Measurements from ENCODE around the gene NRG3. TPM values are rescaled to one million over a fixed set of nuclear protein-coding genes. Genes with fewer than 3 reads are reported as not detected.

The NRG3 gene
- total and polyA plus RNA-seq, 5 experiments from 2014 or later, result not detected

- H3K4me1 Mint-ChIP-seq, result no peaks in the 10 kb centered on the region
- H3K36me3 Mint-ChIP-seq, result no peaks in the 10 kb centered on the region
- no peak overlapping the region for H3K4me3 Mint-ChIP-seq
- H3K27ac Mint-ChIP-seq, result no peak overlapping the region
- H3K27me3 Mint-ChIP-seq, result peaks cover 0 to 3% (median 0%) of the 10 kb centered on the region in 5 donors
- POLR2A ChIA-PET, result no interaction called here
- ATAC-seq (no peak), DNase-seq (no peak)
- H3K9me3 Mint-ChIP-seq, result peaks cover 0 to 17% (median 3%) of the 10 kb centered on the region in 9 donors
These were observed 503.2 kb downstream of the NRG3 start for GRCh38 chr10:82378146-82378545.

DNA sequence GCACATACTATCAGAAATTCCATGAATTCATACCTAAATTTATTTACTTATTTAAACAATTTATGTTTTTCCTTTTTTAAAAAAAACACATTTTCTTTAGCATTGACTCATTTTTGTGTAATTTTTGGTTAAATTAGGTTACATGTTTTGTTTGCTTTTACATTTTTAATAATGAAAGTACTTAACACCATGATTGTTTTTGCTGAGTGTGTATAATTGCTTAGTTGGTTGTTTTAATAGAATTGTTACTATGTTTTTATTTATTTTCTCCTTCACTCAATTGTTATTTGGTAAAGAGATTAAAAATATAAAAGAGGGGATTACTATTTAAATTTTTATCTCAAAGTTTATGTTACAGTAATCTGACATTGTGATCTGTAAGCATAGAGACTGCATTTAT lies 508.4 kb downstream of the NRG3 start:
- H3K36me3 Mint-ChIP-seq, result no peaks in the 10 kb centered on the region
- peaks cover 0 to 3% (median 0%) of the 10 kb centered on the region in 5 donors for H3K27me3 Mint-ChIP-seq
- H3K4me3 Mint-ChIP-seq, result no peak overlapping the region
- POLR2A ChIA-PET, result no interaction called here
- H3K27ac Mint-ChIP-seq, result no peak overlapping the region
- DNase-seq, result no peak
- no peak for ATAC-seq
- peaks cover 0 to 17% (median 0%) of the 10 kb centered on the region in 9 donors for H3K9me3 Mint-ChIP-seq
- H3K4me1 Mint-ChIP-seq, result no peaks in the 10 kb centered on the region

- no peaks in the 10 kb centered on the region for H3K27me3 Mint-ChIP-seq
These were observed 516.1 kb downstream of the NRG3 start for GRCh38 chr10:82390866-82391658.

GRCh38 chr10:82391971-82392370 lies 517.0 kb downstream of the NRG3 start:
- ATAC-seq (no peak), DNase-seq (no peak)
- POLR2A ChIA-PET, result no interaction called here
- no peak overlapping the region for H3K27ac Mint-ChIP-seq
- H3K27me3 Mint-ChIP-seq, result no peaks in the 10 kb centered on the region
- H3K4me1 Mint-ChIP-seq, result no peaks in the 10 kb centered on the region
- H3K4me3 Mint-ChIP-seq, result no peak overlapping the region
- H3K9me3 Mint-ChIP-seq, result peaks cover 0 to 11% (median 0%) of the 10 kb centered on the region in 9 donors
- no peaks in the 10 kb centered on the region for H3K36me3 Mint-ChIP-seq

More at GRCh38 chr10:82390866-82391658, 516.1 kb downstream of the NRG3 start:
- Mint-ChIP-seq H3K9me3 (peaks cover 0 to 9% (median 0%) of the 10 kb centered on the region in 9 donors), H3K36me3 (no peaks in the 10 kb centered on the region), H3K4me3 (no peak overlapping the region), H3K4me1 (no peaks in the 10 kb centered on the region), H3K27ac (no peak overlapping the region)
- no peak for ATAC-seq
- POLR2A ChIA-PET, result no interaction called here
- DNase-seq, result no peak

GRCh38 chr10:82392533-82392932 lies 517.5 kb downstream of the NRG3 start:
- H3K36me3 Mint-ChIP-seq, result no peaks in the 10 kb centered on the region
- H3K27ac Mint-ChIP-seq, result no peak overlapping the region
- POLR2A ChIA-PET, result no interaction called here
- H3K4me3 Mint-ChIP-seq, result no peak overlapping the region
- H3K27me3 Mint-ChIP-seq, result no peaks in the 10 kb centered on the region
- no peak for ATAC-seq
- no peaks in the 10 kb centered on the region for H3K4me1 Mint-ChIP-seq
- DNase-seq, result no peak
- peaks cover 0 to 12% (median 0%) of the 10 kb centered on the region in 9 donors for H3K9me3 Mint-ChIP-seq

DNA sequence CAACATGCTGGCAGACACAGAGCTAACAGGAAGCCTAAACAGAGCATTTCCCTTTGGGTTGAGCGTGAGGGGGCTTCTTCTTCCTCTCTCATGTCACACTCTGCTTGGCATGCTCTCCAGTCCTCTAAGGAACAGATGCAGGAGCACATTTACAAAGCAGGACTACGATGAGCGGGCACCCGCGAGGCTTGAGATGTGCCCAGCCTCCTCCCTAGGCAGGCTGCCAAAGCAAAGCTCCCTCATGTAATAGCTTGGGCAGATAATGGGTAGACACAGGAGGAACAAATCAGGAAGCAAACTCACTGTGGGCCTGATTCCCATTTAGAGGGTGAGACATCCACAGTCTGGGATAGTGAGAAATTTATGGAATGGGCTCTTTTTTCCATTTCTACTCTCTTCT lies 519.1 kb downstream of the NRG3 start:
- ATAC-seq, result no peak
- H3K27ac Mint-ChIP-seq, result no peak overlapping the region
- DNase-seq, result no peak
- H3K36me3 Mint-ChIP-seq, result no peaks in the 10 kb centered on the region
- H3K27me3 Mint-ChIP-seq, result no peaks in the 10 kb centered on the region
- no peaks in the 10 kb centered on the region for H3K4me1 Mint-ChIP-seq
- peaks cover 0 to 12% (median 0%) of the 10 kb centered on the region in 9 donors for H3K9me3 Mint-ChIP-seq
- H3K4me3 Mint-ChIP-seq, result no peak overlapping the region
- POLR2A ChIA-PET, result no interaction called here

- DNase-seq (no peak), ATAC-seq (no peak)
- Mint-ChIP-seq H3K9me3 (peaks cover 0 to 12% (median 0%) of the 10 kb centered on the region in 9 donors), H3K27me3 (no peaks in the 10 kb centered on the region), H3K4me3 (no peak overlapping the region), H3K27ac (no peak overlapping the region), H3K4me1 (no peaks in the 10 kb centered on the region), H3K36me3 (no peaks in the 10 kb centered on the region)
- POLR2A ChIA-PET, result no interaction called here
These were observed 520.0 kb downstream of the NRG3 start for GRCh38 chr10:82394987-82395386.

DNA sequence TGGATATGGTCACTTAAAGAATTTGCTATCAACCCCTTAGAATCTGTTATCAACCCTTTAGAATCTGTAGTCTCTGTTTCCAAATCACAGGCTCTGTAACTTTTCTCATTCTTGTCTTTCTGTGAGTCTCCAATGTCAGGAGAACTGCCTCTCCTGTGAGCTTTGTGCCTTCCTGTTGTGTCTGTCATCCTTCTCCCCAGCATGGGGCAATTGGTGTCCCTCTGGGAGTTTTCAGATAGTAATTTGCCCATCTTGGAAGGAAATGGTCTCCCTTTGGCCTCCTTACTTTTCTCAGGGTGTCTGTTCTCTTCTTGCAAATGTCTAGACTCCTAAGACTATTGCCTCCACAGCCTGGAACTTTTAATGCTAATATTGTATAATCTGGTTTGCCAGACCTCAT lies 521.9 kb downstream of the NRG3 start:
- H3K4me3 Mint-ChIP-seq, result no peak overlapping the region
- no peak for DNase-seq
- no peaks in the 10 kb centered on the region for H3K36me3 Mint-ChIP-seq
- H3K27me3 Mint-ChIP-seq, result no peaks in the 10 kb centered on the region
- no peak overlapping the region for H3K27ac Mint-ChIP-seq
- POLR2A ChIA-PET, result no interaction called here
- no peak for ATAC-seq
- H3K9me3 Mint-ChIP-seq, result peaks cover 0 to 12% (median 0%) of the 10 kb centered on the region in 9 donors
- H3K4me1 Mint-ChIP-seq, result no peaks in the 10 kb centered on the region

GRCh38 chr10:82397854-82398253 lies 522.9 kb downstream of the NRG3 start:
- peaks cover 0 to 12% (median 0%) of the 10 kb centered on the region in 9 donors for H3K9me3 Mint-ChIP-seq

GRCh38 chr10:82399850-82400249 lies 524.9 kb downstream of the NRG3 start:
- Mint-ChIP-seq H3K27ac (no peak overlapping the region), H3K4me1 (no peaks in the 10 kb centered on the region), H3K9me3 (peaks cover 0 to 15% (median under 1%) of the 10 kb centered on the region in 9 donors), H3K4me3 (no peak overlapping the region), H3K36me3 (no peaks in the 10 kb centered on the region), H3K27me3 (no peaks in the 10 kb centered on the region)
- DNase-seq (no peak), ATAC-seq (no peak)
- POLR2A ChIA-PET, result no interaction called here

More at GRCh38 chr10:82397854-82398253, 522.9 kb downstream of the NRG3 start:
- Mint-ChIP-seq H3K27me3 (no peaks in the 10 kb centered on the region), H3K4me1 (no peaks in the 10 kb centered on the region), H3K36me3 (no peaks in the 10 kb centered on the region), H3K4me3 (no peak overlapping the region), H3K27ac (no peak overlapping the region)
- ATAC-seq (no peak), DNase-seq (no peak)
- POLR2A ChIA-PET, result no interaction called here

- no peaks in the 10 kb centered on the region for H3K27me3 Mint-ChIP-seq
- no peak for ATAC-seq
- no peak overlapping the region for H3K4me3 Mint-ChIP-seq
- POLR2A ChIA-PET, result no interaction called here
- no peak overlapping the region for H3K27ac Mint-ChIP-seq
- peaks cover 0 to 21% (median 3%) of the 10 kb centered on the region in 9 donors for H3K9me3 Mint-ChIP-seq
- H3K4me1 Mint-ChIP-seq, result no peaks in the 10 kb centered on the region
- no peaks in the 10 kb centered on the region for H3K36me3 Mint-ChIP-seq
- DNase-seq, result no peak
These were observed 525.8 kb downstream of the NRG3 start for GRCh38 chr10:82400841-82401240.

- POLR2A ChIA-PET, result no interaction called here
- H3K27ac Mint-ChIP-seq, result no peak overlapping the region
- no peaks in the 10 kb centered on the region for H3K4me1 Mint-ChIP-seq
- no peak overlapping the region for H3K4me3 Mint-ChIP-seq
- peaks cover 0 to 10% (median 4%) of the 10 kb centered on the region in 9 donors for H3K9me3 Mint-ChIP-seq
- DNase-seq (no peak), ATAC-seq (no peak)
- no peaks in the 10 kb centered on the region for H3K27me3 Mint-ChIP-seq
- H3K36me3 Mint-ChIP-seq, result no peaks in the 10 kb centered on the region
These were observed 528.0 kb downstream of the NRG3 start for GRCh38 chr10:82402906-82403401.

GRCh38 chr10:82409671-82410070 lies 534.7 kb downstream of the NRG3 start:
- POLR2A ChIA-PET, result no interaction called here
- Mint-ChIP-seq H3K4me1 (no peaks in the 10 kb centered on the region), H3K27ac (no peak overlapping the region), H3K27me3 (no peaks in the 10 kb centered on the region), H3K4me3 (no peak overlapping the region), H3K9me3 (peaks cover 0 to 11% (median 5%) of the 10 kb centered on the region in 9 donors), H3K36me3 (no peaks in the 10 kb centered on the region)
- no peak for ATAC-seq
- no peak for DNase-seq

GRCh38 chr10:82411416-82411815 lies 536.4 kb downstream of the NRG3 start:
- no peak overlapping the region for H3K4me3 Mint-ChIP-seq
- no peak overlapping the region for H3K27ac Mint-ChIP-seq
- no peaks in the 10 kb centered on the region for H3K27me3 Mint-ChIP-seq
- ATAC-seq (no peak), DNase-seq (no peak)
- H3K36me3 Mint-ChIP-seq, result no peaks in the 10 kb centered on the region
- H3K4me1 Mint-ChIP-seq, result no peaks in the 10 kb centered on the region
- peaks cover 0 to 9% (median 0%) of the 10 kb centered on the region in 9 donors for H3K9me3 Mint-ChIP-seq
- POLR2A ChIA-PET, result no interaction called here

Measured in naive thymus-derived CD8-positive, alpha-beta T cell (primary cell).